ENCODE measurements around the gene PLA2G4E.

DNA sequence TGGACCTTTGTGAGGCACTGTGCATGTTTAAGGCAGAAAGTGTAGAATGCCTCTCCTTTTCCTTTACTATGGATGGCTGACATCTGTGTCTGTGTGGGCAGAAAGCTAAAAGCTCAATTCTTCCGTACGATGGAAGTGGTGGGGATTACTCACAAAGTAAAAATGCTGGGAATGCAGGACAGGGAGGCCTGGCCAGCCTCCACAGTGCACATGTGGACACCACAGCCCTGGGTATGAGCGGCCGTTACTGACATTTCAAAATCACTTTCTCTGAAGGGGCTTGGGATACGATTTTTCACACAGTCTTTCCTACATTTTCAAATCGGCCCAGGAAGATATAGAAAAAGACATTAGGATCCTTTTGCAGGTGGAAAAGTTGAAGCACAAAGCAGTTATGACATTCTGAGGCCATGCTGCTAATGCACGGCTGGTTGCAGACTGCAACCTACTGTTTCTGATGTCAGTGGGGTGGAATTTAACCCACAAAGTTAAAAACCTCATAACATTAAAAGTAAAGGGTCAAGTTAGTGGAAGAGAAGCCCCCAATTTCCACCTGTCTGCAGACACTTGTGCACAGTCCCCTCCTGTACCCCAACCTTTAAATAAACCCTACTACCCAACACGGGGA, 76.4 kb downstream of the PLA2G4E start:
- TF ChIP-seq, protein P1, sequence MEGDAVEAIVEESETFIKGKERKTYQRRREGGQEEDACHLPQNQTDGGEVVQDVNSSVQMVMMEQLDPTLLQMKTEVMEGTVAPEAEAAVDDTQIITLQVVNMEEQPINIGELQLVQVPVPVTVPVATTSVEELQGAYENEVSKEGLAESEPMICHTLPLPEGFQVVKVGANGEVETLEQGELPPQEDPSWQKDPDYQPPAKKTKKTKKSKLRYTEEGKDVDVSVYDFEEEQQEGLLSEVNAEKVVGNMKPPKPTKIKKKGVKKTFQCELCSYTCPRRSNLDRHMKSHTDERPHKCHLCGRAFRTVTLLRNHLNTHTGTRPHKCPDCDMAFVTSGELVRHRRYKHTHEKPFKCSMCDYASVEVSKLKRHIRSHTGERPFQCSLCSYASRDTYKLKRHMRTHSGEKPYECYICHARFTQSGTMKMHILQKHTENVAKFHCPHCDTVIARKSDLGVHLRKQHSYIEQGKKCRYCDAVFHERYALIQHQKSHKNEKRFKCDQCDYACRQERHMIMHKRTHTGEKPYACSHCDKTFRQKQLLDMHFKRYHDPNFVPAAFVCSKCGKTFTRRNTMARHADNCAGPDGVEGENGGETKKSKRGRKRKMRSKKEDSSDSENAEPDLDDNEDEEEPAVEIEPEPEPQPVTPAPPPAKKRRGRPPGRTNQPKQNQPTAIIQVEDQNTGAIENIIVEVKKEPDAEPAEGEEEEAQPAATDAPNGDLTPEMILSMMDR (IDR thresholded peaks at IDR 0.05): no peak
- no peak for TF ChIP-seq ZFX (IDR thresholded peaks at IDR 0.05; ENCODE audit: borderline replicate concordance)

Measured in 22Rv1 (cell line).